Sigmoid colon (tissue), 7 donors: ENCODE measurements around the gene CLSTN2. TPM values are rescaled to one million over a fixed set of nuclear protein-coding genes. Genes with fewer than 3 reads are reported as not detected.

Experiments
- DNase-seq: peaks from one replicate; pipeline ENCODE4 v3.0.0-alpha.2; 2019
- H3K27ac ChIP-seq, 4 donors: fragments of 200-600 bp; sonication (generic); one replicate each; pipeline ENCODE4 v1.5.1; 2016 to 2019; ENCODE audit warnings: mild to moderate bottlenecking in 1 of 4
- H3K27me3 ChIP-seq, 3 donors: fragments of 200-600 bp; sonication (generic); one replicate each; pipeline ENCODE4 v1.5.1; 2019; ENCODE audit warnings: mild to moderate bottlenecking in 1 of 3
- H3K36me3 ChIP-seq, 4 donors: fragments of 200-600 bp; sonication (generic); one replicate each; pipeline ENCODE4 v1.5.1; 2016 to 2019
- H3K4me1 ChIP-seq, 4 donors: fragments of 200-600 bp; sonication (generic); one replicate each; pipeline ENCODE4 v1.5.1; 2017 to 2019
- H3K4me3 ChIP-seq, 4 donors: fragments of 200-600 bp; sonication (generic); one replicate each; pipeline ENCODE4 v1.5.1; 2017 to 2019; ENCODE audit warnings: mild to moderate bottlenecking in 2 of 4, moderate library complexity in 1 of 4
- H3K9me3 ChIP-seq, 4 donors: fragments of 200-600 bp in 3 of 4; sonication (generic) in 3 of 4; one replicate each; pipeline versions ENCODE4 v1.5.1 to v1.6.1; 2013 to 2019
- CTCF ChIP-seq, 4 experiments: fragments of 450-650 bp in 3 of 4; fragments of 200-600 bp in 1 of 4; IDR thresholded peaks; one replicate each; pipeline ENCODE4 v1.5.1; 2016 to 2019; ENCODE audit warnings: antibody characterized with exemption in 4 of 4, mild to moderate bottlenecking in 3 of 4, moderate library complexity in 2 of 4
- EP300 ChIP-seq, 4 donors: sonication (generic); formaldehyde crosslinking; IDR thresholded peaks; one replicate each; pipeline ENCODE4 v1.6.1; 2017; ENCODE audit warnings: antibody characterized with exemption in 4 of 4
- POLR2A ChIP-seq, 2 donors: fragments of 450-650 bp; IDR thresholded peaks; one replicate each; pipeline ENCODE4 v1.6.1; 2016; ENCODE audit warnings: antibody characterized with exemption in 2 of 2, mild to moderate bottlenecking in 2 of 2, moderate library complexity in 2 of 2
- POLR2AphosphoS5 ChIP-seq, 4 donors: sonication (generic); formaldehyde crosslinking; IDR thresholded peaks; one replicate each; pipeline ENCODE4 v1.6.1; 2017; ENCODE audit warnings: antibody characterized with exemption in 4 of 4
- WGBS, 2 donors: extraction: QIAGEN DNeasy Blood & Tissue Kit; methylation state at CpG; one replicate each; pipeline ENCODE4 v1.1.7; 2013; 5-methylcytosine and 5-hydroxymethylcytosine counted together
- intact Hi-C: fragments of 100-400 bp; cut with DNase I; formaldehyde crosslinking; loops from one replicate; pipeline ENCODE4 v1.15.1; 2023
- polyA plus RNA-seq, 3 donors: library from polyadenylated mRNA; stranded (reverse); fragments of 200-250 nt; gene quantifications; one replicate each; pipeline ENCODE4 v1.2.3, GENCODE V29; 2013
- total RNA-seq, 4 donors: library from RNA; depleted of rRNA; stranded (reverse); fragments of >200 nt; gene quantifications; one replicate each; pipeline ENCODE4 v1.1.0, GENCODE V29; 2016
- donor health status: healthy with polysubstance abuse.
- donor health status: Bipolar disorder and iron deficiency.
- donor health status: healthy.

CLSTN2 gene
- total and polyA plus RNA-seq, 7 donors, result 0.23 to 8.3 (median 2.7) TPM

GRCh38 chr3:139954146-139954860 is 19.3 kb downstream of the CLSTN2 start:
- H3K4me3 ChIP-seq, result no peak overlapping the region
- no peak for TF ChIP-seq EP300 (IDR thresholded peaks at IDR 0.05)
- TF ChIP-seq POLR2AphosphoS5 (IDR thresholded peaks at IDR 0.05), result no peak
- TF ChIP-seq CTCF (IDR thresholded peaks at IDR 0.05), result no peak
- no peak for TF ChIP-seq POLR2A (IDR thresholded peaks at IDR 0.05)
- WGBS, 2 donors, result 84 to 89% methylated on average over 3 of the region's 3 CpGs
- H3K4me1 ChIP-seq, result no peaks in the 10 kb centered on the region
- intact Hi-C loops, result no loop called here
- H3K27ac ChIP-seq, result no peak overlapping the region
- no peaks in the 10 kb centered on the region for H3K9me3 ChIP-seq
- no peaks in the 10 kb centered on the region for H3K36me3 ChIP-seq
- no peak for DNase-seq
- no peaks in the 10 kb centered on the region for H3K27me3 ChIP-seq

- 69 to 75% methylated on average over 4 of the region's 4 CpGs for WGBS, 2 donors
- DNase-seq, result no peak
- intact Hi-C loops, result no loop called here
- H3K36me3 ChIP-seq, result no peaks in the 10 kb centered on the region
- H3K27ac ChIP-seq, result no peak overlapping the region
- H3K4me1 ChIP-seq, result no peaks in the 10 kb centered on the region
- TF ChIP-seq POLR2AphosphoS5 (IDR thresholded peaks at IDR 0.05), result no peak
- no peak for TF ChIP-seq CTCF (IDR thresholded peaks at IDR 0.05)
- no peak for TF ChIP-seq EP300 (IDR thresholded peaks at IDR 0.05)
- no peak for TF ChIP-seq POLR2A (IDR thresholded peaks at IDR 0.05)
- no peaks in the 10 kb centered on the region for H3K27me3 ChIP-seq
- no peaks in the 10 kb centered on the region for H3K9me3 ChIP-seq
- H3K4me3 ChIP-seq, result no peak overlapping the region
These were observed 22.9 kb downstream of the CLSTN2 start for GRCh38 chr3:139957844-139958243.

DNA sequence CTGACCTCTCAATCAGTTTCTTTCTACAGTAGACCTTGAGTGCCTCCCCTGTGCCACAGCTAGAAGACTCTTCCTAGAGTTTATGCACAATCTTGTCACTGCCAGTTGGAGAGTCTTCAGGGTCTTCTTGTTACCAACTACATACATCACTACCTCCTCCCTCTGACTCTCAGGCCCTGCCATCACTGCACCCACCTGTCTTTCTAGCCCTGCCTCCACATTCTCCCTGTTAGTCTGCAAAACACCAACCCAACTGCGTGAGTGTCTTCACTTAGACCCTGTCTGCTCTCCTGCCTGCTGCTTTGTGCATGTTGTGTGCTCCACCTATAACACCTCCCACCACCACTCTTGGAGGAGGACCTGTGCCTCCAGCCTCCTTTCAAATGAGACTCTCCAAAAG is 34.4 kb downstream of the CLSTN2 start:
- no peaks in the 10 kb centered on the region for H3K9me3 ChIP-seq
- no peak overlapping the region for H3K27ac ChIP-seq
- no peak for DNase-seq
- 87 to 94% methylated on average over 1 of the region's 1 CpG for WGBS, 2 donors
- TF ChIP-seq EP300 (IDR thresholded peaks at IDR 0.05) (no peak), POLR2A (IDR thresholded peaks at IDR 0.05) (no peak), CTCF (IDR thresholded peaks at IDR 0.05) (no peak), POLR2AphosphoS5 (IDR thresholded peaks at IDR 0.05) (no peak)
- no peaks in the 10 kb centered on the region for H3K36me3 ChIP-seq
- no peaks in the 10 kb centered on the region for H3K4me1 ChIP-seq
- H3K27me3 ChIP-seq, result no peaks in the 10 kb centered on the region
- intact Hi-C loops, result no loop called here
- H3K4me3 ChIP-seq, result no peak overlapping the region

DNA sequence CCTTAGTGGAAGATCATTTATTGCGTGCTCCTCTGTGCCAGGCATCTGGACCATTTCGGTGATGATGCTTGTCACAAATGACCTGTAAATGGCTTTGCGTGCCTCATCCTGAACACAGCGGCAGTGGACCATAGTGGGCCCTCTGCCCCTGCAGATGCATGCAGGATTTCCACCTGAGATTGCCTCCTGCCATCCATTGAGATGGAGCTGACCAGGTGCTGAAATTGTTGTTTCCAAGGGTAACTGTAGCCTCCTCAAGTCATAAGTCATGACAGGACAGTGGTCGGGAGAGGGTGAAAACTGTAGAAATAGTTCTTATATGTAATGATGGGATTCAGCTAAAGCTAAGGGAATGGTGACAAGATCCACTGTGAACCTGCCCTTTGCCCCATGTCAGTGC is 35.5 kb downstream of the CLSTN2 start:
- Histone ChIP-seq H3K36me3 (no peaks in the 10 kb centered on the region), H3K4me3 (no peak overlapping the region), H3K27me3 (no peaks in the 10 kb centered on the region), H3K27ac (no peak overlapping the region), H3K9me3 (no peaks in the 10 kb centered on the region), H3K4me1 (no peaks in the 10 kb centered on the region)
- TF ChIP-seq EP300 (IDR thresholded peaks at IDR 0.05), result no peak
- TF ChIP-seq POLR2AphosphoS5 (IDR thresholded peaks at IDR 0.05), result no peak
- no peak for TF ChIP-seq CTCF (IDR thresholded peaks at IDR 0.05)
- intact Hi-C loops, result no loop called here
- no peak for DNase-seq
- 83 to 87% methylated on average over 5 of the region's 5 CpGs for WGBS, 2 donors
